HepG2 (cell line): Measurements from ENCODE around the gene IL27RA. TPM values are rescaled to one million over a fixed set of nuclear protein-coding genes. Genes with fewer than 3 reads are reported as not detected.

ENCODE experiments used
- MEIS2 ChIP-seq: sonication (generic); formaldehyde crosslinking; IDR thresholded peaks from 2 replicates; pipeline ENCODE4 v1.9.0; 2021; ENCODE audit warnings: mild to moderate bottlenecking, missing genetic modification reagents
- NCOA5 ChIP-seq: sonication (generic); formaldehyde crosslinking; IDR thresholded peaks from 2 replicates; pipeline ENCODE4 v1.4.0; 2020; ENCODE audit warnings: missing genetic modification reagents
- RARA ChIP-seq: IDR thresholded peaks from 2 replicates; pipeline ENCODE4 v1.6.1; 2016; ENCODE audit warnings: missing genetic modification reagents, missing compliant biosample characterization
- ZNF282 ChIP-seq: fragments of 450-650 bp; IDR thresholded peaks from 2 replicates; pipeline ENCODE4 v1.6.1; 2018; ENCODE audit not compliant: partially characterized antibody
- ZNF598 ChIP-seq: sonication (generic); formaldehyde crosslinking; IDR thresholded peaks from 2 replicates; pipeline ENCODE4 v1.5.1; 2020; ENCODE audit warnings: mild to moderate bottlenecking, missing genetic modification reagents, borderline replicate concordance
- ZNF629 ChIP-seq: sonication (generic); formaldehyde crosslinking; conservative IDR thresholded peaks from 2 replicates; pipeline ENCODE4 v1.5.0; 2020; ENCODE audit warnings: missing genetic modification reagents
- polyA plus RNA-seq, 8 experiments: library from polyadenylated mRNA; depleted of rRNA in 3 of 8; stranded (reverse) in 7 of 8; unstranded in 1 of 8; fragments of >200 nt; fragmentation: Illumina TruSeq in 4 of 8; extraction: Trizol in 4 of 8; gene quantifications; 2 replicates each; pipeline versions ENCODE4 v1.2.1 to v1.2.3, GENCODE V29; 2011 to 2016; ENCODE audit warnings: low read depth in 4 of 8, missing spikeins in 1 of 8, mixed read lengths in 1 of 8; ENCODE audit not compliant: insufficient read depth in 1 of 8
- total RNA-seq, 5 experiments: library from RNA; depleted of rRNA; stranded (reverse); fragments of >200 nt; fragmentation: Illumina TruSeq; extraction: Trizol; gene quantifications; 2 replicates each; pipeline ENCODE4 v1.2.3, GENCODE V29; 2016; ENCODE audit warnings: low read depth in 1 of 5
- TF ChIP-seq, protein P1 (sequence below): IDR thresholded peaks from 2 replicates; pipeline ENCODE4 v1.6.1; 2018; ENCODE audit warnings: missing genetic modification reagents, mild to moderate bottlenecking, missing compliant biosample characterization
- TF ChIP-seq, protein P2 (sequence below): sonication (generic); formaldehyde crosslinking; IDR thresholded peaks from 2 replicates; pipeline ENCODE4 v1.4.0; 2020; ENCODE audit warnings: missing genetic modification reagents
- TF ChIP-seq, protein P3 (sequence below), 2 experiments: sonication (generic) in 1 of 2; formaldehyde crosslinking in 1 of 2; IDR thresholded peaks; 2 replicates each; pipeline versions ENCODE4 v1.6.1 to v1.9.0; 2014 to 2022; ENCODE audit warnings: antibody characterized with exemption in 1 of 2, borderline replicate concordance in 1 of 2, inconsistent platforms in 1 of 2, low read depth in 1 of 2, missing genetic modification reagents in 1 of 2
- TF ChIP-seq, protein P4 (sequence below): sonication (generic); IDR thresholded peaks from 2 replicates; pipeline ENCODE4 v1.6.1; 2016; ENCODE audit warnings: low read depth, borderline replicate concordance
- TF ChIP-seq, protein P5 (sequence below): sonication (generic); formaldehyde crosslinking; IDR thresholded peaks from 2 replicates; pipeline ENCODE4 v1.4.0; 2020; ENCODE audit warnings: missing genetic modification reagents
- TF ChIP-seq, protein P6 (sequence below): sonication (generic); formaldehyde crosslinking; IDR thresholded peaks from 2 replicates; pipeline ENCODE4 v1.9.0; 2022; ENCODE audit warnings: low read depth, missing genetic modification reagents
- TF ChIP-seq, protein P7 (sequence below): IDR thresholded peaks from 2 replicates; pipeline ENCODE4 v1.6.1; 2016; ENCODE audit warnings: mild to moderate bottlenecking, missing biosample characterization, missing genetic modification reagents

The IL27RA gene
- total and polyA plus RNA-seq, 2 of the 13 experiments (the other 11 are each of a cell fraction or from before 2014, with no cell fraction given), result 3.5 to 8.1 TPM

DNA sequence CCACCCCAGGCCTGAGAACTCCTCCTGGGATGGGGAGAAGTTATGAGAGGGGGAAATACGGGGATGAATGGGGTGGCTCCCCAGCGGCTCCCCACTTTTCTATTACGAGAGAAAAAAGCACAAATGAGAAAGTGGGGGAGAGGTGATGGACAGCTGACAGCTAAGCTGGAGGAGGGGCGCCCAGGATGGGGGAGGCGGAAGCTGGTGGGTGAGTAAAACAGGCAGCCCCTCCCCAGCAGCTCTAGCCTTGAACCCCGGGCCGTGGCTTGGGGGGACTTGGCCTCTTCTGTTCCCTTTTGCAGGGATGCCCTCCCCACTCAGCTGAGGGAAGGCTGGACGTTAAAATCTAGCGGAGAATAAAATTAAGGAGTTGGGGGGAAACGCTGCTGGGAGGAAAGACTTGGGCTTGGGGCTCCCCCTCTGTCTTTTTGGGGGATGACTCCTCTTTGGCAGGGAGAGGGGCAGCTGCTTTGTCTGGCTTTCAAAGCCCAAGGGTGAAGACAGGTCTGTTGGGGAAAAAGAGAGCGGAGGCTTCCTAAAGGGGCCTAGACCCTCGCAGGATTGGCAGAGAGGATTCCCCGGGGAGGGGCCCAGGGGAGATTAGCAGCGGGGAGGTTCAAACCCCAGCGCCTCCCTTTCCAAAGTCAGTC lies 60.4 kb downstream of the IL27RA start (continued):
- TF ChIP-seq RARA (CRISPR knock-in tag), result peak; percentile 42; the same call in 1 of the 2 replicates
- TF ChIP-seq MEIS2 (CRISPR knock-in tag), result peak; percentile 70; the same call in 1 of the 2 replicates
- TF ChIP-seq, protein P1, sequence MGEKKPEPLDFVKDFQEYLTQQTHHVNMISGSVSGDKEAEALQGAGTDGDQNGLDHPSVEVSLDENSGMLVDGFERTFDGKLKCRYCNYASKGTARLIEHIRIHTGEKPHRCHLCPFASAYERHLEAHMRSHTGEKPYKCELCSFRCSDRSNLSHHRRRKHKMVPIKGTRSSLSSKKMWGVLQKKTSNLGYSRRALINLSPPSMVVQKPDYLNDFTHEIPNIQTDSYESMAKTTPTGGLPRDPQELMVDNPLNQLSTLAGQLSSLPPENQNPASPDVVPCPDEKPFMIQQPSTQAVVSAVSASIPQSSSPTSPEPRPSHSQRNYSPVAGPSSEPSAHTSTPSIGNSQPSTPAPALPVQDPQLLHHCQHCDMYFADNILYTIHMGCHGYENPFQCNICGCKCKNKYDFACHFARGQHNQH, result no peak
- TF ChIP-seq, protein P2, sequence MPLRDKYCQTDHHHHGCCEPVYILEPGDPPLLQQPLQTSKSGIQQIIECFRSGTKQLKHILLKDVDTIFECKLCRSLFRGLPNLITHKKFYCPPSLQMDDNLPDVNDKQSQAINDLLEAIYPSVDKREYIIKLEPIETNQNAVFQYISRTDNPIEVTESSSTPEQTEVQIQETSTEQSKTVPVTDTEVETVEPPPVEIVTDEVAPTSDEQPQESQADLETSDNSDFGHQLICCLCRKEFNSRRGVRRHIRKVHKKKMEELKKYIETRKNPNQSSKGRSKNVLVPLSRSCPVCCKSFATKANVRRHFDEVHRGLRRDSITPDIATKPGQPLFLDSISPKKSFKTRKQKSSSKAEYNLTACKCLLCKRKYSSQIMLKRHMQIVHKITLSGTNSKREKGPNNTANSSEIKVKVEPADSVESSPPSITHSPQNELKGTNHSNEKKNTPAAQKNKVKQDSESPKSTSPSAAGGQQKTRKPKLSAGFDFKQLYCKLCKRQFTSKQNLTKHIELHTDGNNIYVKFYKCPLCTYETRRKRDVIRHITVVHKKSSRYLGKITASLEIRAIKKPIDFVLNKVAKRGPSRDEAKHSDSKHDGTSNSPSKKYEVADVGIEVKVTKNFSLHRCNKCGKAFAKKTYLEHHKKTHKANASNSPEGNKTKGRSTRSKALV (CRISPR knock-in tag), result no peak
- TF ChIP-seq, protein P3, sequence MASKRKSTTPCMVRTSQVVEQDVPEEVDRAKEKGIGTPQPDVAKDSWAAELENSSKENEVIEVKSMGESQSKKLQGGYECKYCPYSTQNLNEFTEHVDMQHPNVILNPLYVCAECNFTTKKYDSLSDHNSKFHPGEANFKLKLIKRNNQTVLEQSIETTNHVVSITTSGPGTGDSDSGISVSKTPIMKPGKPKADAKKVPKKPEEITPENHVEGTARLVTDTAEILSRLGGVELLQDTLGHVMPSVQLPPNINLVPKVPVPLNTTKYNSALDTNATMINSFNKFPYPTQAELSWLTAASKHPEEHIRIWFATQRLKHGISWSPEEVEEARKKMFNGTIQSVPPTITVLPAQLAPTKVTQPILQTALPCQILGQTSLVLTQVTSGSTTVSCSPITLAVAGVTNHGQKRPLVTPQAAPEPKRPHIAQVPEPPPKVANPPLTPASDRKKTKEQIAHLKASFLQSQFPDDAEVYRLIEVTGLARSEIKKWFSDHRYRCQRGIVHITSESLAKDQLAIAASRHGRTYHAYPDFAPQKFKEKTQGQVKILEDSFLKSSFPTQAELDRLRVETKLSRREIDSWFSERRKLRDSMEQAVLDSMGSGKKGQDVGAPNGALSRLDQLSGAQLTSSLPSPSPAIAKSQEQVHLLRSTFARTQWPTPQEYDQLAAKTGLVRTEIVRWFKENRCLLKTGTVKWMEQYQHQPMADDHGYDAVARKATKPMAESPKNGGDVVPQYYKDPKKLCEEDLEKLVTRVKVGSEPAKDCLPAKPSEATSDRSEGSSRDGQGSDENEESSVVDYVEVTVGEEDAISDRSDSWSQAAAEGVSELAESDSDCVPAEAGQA (IDR thresholded peaks at IDR 0.05; ENCODE audit: low read depth), result no peak
- TF ChIP-seq, protein P3 (CRISPR knock-in tag; IDR thresholded peaks at IDR 0.05; ENCODE audit: borderline replicate concordance), result no peak
- TF ChIP-seq NCOA5, result no peak
- TF ChIP-seq, protein P4, sequence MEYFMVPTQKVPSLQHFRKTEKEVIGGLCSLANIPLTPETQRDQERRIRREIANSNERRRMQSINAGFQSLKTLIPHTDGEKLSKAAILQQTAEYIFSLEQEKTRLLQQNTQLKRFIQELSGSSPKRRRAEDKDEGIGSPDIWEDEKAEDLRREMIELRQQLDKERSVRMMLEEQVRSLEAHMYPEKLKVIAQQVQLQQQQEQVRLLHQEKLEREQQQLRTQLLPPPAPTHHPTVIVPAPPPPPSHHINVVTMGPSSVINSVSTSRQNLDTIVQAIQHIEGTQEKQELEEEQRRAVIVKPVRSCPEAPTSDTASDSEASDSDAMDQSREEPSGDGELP, result peak; percentile 42; the same call in 1 of the 2 replicates
- TF ChIP-seq, protein P5, sequence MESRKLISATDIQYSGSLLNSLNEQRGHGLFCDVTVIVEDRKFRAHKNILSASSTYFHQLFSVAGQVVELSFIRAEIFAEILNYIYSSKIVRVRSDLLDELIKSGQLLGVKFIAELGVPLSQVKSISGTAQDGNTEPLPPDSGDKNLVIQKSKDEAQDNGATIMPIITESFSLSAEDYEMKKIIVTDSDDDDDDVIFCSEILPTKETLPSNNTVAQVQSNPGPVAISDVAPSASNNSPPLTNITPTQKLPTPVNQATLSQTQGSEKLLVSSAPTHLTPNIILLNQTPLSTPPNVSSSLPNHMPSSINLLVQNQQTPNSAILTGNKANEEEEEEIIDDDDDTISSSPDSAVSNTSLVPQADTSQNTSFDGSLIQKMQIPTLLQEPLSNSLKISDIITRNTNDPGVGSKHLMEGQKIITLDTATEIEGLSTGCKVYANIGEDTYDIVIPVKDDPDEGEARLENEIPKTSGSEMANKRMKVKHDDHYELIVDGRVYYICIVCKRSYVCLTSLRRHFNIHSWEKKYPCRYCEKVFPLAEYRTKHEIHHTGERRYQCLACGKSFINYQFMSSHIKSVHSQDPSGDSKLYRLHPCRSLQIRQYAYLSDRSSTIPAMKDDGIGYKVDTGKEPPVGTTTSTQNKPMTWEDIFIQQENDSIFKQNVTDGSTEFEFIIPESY (CRISPR knock-in tag), result no peak
- TF ChIP-seq, protein P6, sequence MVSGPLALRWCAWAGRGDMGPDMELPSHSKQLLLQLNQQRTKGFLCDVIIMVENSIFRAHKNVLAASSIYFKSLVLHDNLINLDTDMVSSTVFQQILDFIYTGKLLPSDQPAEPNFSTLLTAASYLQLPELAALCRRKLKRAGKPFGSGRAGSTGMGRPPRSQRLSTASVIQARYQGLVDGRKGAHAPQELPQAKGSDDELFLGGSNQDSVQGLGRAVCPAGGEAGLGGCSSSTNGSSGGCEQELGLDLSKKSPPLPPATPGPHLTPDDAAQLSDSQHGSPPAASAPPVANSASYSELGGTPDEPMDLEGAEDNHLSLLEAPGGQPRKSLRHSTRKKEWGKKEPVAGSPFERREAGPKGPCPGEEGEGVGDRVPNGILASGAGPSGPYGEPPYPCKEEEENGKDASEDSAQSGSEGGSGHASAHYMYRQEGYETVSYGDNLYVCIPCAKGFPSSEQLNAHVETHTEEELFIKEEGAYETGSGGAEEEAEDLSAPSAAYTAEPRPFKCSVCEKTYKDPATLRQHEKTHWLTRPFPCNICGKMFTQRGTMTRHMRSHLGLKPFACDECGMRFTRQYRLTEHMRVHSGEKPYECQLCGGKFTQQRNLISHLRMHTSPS (CRISPR knock-in tag), result no peak
- TF ChIP-seq ZNF598 (CRISPR knock-in tag), result no peak
- TF ChIP-seq ZNF629 (CRISPR knock-in tag), result no peak
- TF ChIP-seq, protein P7, sequence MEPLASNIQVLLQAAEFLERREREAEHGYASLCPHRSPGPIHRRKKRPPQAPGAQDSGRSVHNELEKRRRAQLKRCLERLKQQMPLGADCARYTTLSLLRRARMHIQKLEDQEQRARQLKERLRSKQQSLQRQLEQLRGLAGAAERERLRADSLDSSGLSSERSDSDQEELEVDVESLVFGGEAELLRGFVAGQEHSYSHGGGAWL (CRISPR knock-in tag), result peak; percentile 4; the same call in 1 of the 2 replicates
- TF ChIP-seq ZNF282, result no peak
